Activated T-helper 17 cell treated with anti-CD3 and anti-CD28 coated beads, Interleukin-2, amount 50 U/mL, for 72 hours (primary cell): Measurements from ENCODE around the gene DNM2. TPM values are rescaled to one million over a fixed set of nuclear protein-coding genes. Genes with fewer than 3 reads are reported as not detected.
"Not testable (repeated sequence)": the region's sequence is repeated elsewhere in the genome, so short reads cannot be mapped to it uniquely, and the experiment has no call there.

Source experiments
- ATAC-seq: fragments of 150-1000 bp; cut with Tn5 transposase; replicated peaks from 2 replicates; pipeline ENCODE4 v1.10.0; 2021; ENCODE audit warnings: mild to moderate bottlenecking, moderate library complexity
- H3K27ac Mint-ChIP-seq: one replicate; pipeline ENCODE4 v1.8.0; 2022; ENCODE audit warnings: mixed read lengths
- H3K27me3 Mint-ChIP-seq: one replicate; pipeline ENCODE4 v1.8.0; 2022; ENCODE audit warnings: mixed read lengths
- H3K36me3 Mint-ChIP-seq: one replicate; pipeline ENCODE4 v1.8.0; 2022; ENCODE audit warnings: low read depth, mild to moderate bottlenecking, mixed read lengths
- H3K4me1 Mint-ChIP-seq: one replicate; pipeline ENCODE4 v1.8.0; 2022; ENCODE audit warnings: mixed read lengths
- H3K4me3 Mint-ChIP-seq: one replicate; pipeline ENCODE4 v1.8.0; 2022; ENCODE audit warnings: mild to moderate bottlenecking, mixed read lengths
- H3K9me3 Mint-ChIP-seq: one replicate; pipeline ENCODE4 v1.8.0; 2022; ENCODE audit warnings: mixed read lengths
- total RNA-seq, 2 donors: library from RNA; stranded (reverse); gene quantifications; one replicate each; pipeline ENCODE4 v1.2.3, GENCODE V29; 2022

Gene DNM2
- total RNA-seq, 2 donors from 2014 or later, result 185 to 209 TPM

DNA sequence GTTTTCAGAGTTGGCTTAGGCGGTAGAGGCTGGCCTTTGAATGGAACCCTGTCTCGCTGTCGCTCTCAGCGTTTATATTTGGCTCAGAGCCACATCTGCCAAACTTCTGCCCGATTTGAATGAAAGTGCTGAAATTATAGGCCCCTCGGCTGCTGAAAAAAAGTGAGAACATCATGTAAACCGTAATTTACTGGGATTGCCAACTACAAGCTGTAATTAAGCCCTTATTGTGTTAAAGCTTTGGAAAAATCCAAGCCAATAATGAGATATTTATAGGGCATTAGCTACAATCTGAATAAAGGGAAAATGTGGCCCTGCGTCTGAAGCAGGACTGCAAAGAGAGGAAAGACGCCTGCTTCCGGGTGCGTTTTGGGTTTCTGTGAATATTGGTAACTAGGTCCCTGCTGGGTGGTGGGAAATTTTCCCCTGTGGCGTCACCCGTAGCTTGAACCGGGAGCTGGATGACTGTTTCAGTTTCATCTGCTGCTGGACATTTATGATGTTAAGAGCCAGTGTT, 9.9 kb downstream of the DNM2 start:
- H3K27ac Mint-ChIP-seq, result peak overlapping the region; percentile 71
- no peaks in the 10 kb centered on the region for H3K27me3 Mint-ChIP-seq
- no peak for ATAC-seq
- peaks cover 17% of the 10 kb centered on the region for H3K4me1 Mint-ChIP-seq
- H3K36me3 Mint-ChIP-seq, result peaks cover 34% of the 10 kb centered on the region
- H3K4me3 Mint-ChIP-seq, result no peak overlapping the region
- no peaks in the 10 kb centered on the region for H3K9me3 Mint-ChIP-seq

DNA sequence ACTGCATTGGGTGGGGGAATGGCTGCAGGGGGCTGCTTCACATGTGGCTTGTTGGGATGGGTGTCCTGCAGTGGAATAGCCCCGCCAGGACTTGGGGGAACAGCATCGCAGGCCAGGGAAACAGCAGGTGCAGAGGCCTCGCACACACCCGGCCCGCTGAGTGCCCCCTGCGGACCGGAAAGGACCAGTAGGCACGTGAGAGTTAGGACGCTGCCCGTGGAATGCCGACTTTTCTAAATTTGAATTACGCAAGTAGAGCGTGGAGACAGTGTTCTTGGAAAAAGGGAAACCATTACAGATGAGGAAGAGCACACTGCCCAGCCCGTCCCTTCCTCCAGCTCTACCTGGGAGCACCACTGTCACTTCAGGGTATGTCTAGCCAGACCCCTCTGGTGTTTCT, 11.5 kb downstream of the DNM2 start:
- no peak for ATAC-seq
- Mint-ChIP-seq H3K27me3 (no peaks in the 10 kb centered on the region), H3K36me3 (peaks cover 23% of the 10 kb centered on the region), H3K27ac (no peak overlapping the region), H3K4me1 (peaks cover 17% of the 10 kb centered on the region), H3K4me3 (no peak overlapping the region), H3K9me3 (no peaks in the 10 kb centered on the region)

DNA sequence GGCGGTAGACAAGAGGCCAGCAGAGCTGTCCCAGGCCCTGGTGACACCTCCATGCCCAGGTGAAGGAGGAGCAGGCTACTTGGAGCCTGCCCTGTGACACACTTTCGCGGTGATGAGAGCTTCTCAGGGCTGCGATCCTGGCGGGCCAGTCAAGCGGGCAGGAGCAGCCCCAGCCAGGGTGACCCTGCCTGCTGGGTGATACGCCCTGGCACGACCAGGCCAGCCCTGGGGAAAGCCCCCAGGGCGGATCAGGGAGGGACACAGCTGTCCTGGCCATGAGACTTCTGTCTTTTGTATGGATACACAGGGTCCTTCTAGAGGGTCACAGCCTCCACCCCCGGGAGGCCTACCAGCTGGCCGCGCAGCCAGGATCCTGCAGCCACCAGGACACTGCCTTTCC, 13.1 kb downstream of the DNM2 start:
- H3K4me3 Mint-ChIP-seq, result peak overlapping the region; percentile 77
- H3K9me3 Mint-ChIP-seq, result no peaks in the 10 kb centered on the region
- H3K4me1 Mint-ChIP-seq, result peaks cover 17% of the 10 kb centered on the region
- H3K36me3 Mint-ChIP-seq, result peaks cover 12% of the 10 kb centered on the region
- H3K27me3 Mint-ChIP-seq, result no peaks in the 10 kb centered on the region
- peak overlapping the region; percentile 88 for H3K27ac Mint-ChIP-seq
- no peak for ATAC-seq

DNA sequence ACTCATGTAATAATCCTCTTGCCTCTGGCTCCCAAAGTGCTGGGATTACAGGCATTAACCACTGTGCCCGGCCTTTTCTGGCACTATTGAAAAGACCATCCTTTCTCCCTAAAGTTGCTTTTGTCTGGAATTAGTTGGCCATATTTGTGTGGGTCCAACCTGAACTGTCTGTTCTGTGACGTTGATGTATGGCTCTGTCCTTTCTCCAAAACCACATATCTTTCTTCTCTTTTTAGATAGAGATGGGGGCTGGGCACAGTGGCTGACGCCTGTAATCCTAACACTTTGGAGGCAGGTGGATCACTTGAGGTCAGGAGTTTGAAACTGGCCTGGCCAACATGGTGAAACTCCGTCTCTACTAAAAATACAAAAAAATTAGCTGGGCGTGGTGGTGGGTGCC, 17.9 kb downstream of the DNM2 start:
- peaks cover 10% of the 10 kb centered on the region for H3K4me1 Mint-ChIP-seq
- no peak for ATAC-seq
- no peak overlapping the region for H3K4me3 Mint-ChIP-seq
- H3K36me3 Mint-ChIP-seq, result peaks cover 10% of the 10 kb centered on the region
- no peaks in the 10 kb centered on the region for H3K27me3 Mint-ChIP-seq
- H3K9me3 Mint-ChIP-seq, result no peaks in the 10 kb centered on the region
- H3K27ac Mint-ChIP-seq, result no peak overlapping the region

- Mint-ChIP-seq H3K27me3 (no peaks in the 10 kb centered on the region), H3K4me1 (peaks cover 14% of the 10 kb centered on the region), H3K9me3 (no peaks in the 10 kb centered on the region), H3K4me3 (no peak overlapping the region), H3K36me3 (peaks cover 10% of the 10 kb centered on the region), H3K27ac (peak overlapping the region; percentile 46)
- no peak for ATAC-seq
Observed at GRCh38 chr19:10736189-10736588, 18.3 kb downstream of the DNM2 start.

GRCh38 chr19:10736916-10737551, 19.2 kb downstream of the DNM2 start:
- ATAC-seq, result no peak
- peak overlapping the region; percentile 32 for H3K27ac Mint-ChIP-seq
- H3K4me1 Mint-ChIP-seq, result peaks cover 14% of the 10 kb centered on the region
- no peaks in the 10 kb centered on the region for H3K9me3 Mint-ChIP-seq
- H3K27me3 Mint-ChIP-seq, result no peaks in the 10 kb centered on the region
- H3K36me3 Mint-ChIP-seq, result peaks cover 10% of the 10 kb centered on the region
- no peak overlapping the region for H3K4me3 Mint-ChIP-seq

DNA sequence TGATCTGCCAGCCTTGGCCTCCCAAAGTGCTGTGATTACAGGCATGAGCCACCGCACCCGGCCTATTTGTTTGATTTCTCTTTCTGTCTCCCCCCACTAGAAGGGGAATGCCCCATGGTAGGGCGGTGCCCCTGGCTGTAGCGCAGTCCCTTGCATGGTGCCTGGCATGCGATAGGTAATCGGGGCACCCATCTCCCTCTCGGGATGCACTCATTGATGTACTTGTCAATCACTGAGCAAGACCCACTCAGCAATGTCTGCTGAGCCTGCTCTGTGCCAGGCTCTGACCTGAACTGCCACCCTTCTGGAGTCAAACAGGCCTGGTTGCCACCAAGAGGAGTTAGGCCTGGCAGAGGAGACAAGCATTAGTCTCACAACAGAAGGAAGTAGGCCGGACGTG, 19.8 kb downstream of the DNM2 start:
- ATAC-seq, result no peak
- Mint-ChIP-seq H3K4me3 (no peak overlapping the region), H3K27ac (peak overlapping the region; percentile 32), H3K36me3 (peaks cover 10% of the 10 kb centered on the region), H3K9me3 (no peaks in the 10 kb centered on the region), H3K27me3 (no peaks in the 10 kb centered on the region), H3K4me1 (peaks cover 14% of the 10 kb centered on the region)

DNA sequence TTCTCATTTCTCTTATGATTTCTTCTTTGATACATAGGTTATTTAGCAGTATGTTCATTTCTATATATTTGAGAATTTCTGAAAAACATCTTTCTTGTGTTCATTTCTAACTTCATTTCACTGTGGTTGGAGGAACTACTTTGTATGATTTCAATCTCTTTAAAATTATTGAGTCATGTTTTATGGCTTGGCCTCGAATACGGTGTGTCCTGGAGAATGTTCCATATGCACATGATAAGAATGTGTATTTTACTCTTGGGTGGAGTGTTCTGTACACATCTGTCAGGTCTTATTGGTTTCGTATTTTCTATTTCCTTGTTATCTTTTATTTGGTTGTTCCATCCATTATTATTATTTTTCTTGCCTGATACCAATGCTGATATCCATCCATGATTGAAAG, 22.9 kb downstream of the DNM2 start:
- peaks cover 18% of the 10 kb centered on the region for H3K4me1 Mint-ChIP-seq
- ATAC-seq, result no peak
- peaks cover 10% of the 10 kb centered on the region for H3K36me3 Mint-ChIP-seq
- H3K4me3 Mint-ChIP-seq, result no peak overlapping the region
- H3K9me3 Mint-ChIP-seq, result no peaks in the 10 kb centered on the region
- H3K27ac Mint-ChIP-seq, result no peak overlapping the region
- H3K27me3 Mint-ChIP-seq, result no peaks in the 10 kb centered on the region

DNA sequence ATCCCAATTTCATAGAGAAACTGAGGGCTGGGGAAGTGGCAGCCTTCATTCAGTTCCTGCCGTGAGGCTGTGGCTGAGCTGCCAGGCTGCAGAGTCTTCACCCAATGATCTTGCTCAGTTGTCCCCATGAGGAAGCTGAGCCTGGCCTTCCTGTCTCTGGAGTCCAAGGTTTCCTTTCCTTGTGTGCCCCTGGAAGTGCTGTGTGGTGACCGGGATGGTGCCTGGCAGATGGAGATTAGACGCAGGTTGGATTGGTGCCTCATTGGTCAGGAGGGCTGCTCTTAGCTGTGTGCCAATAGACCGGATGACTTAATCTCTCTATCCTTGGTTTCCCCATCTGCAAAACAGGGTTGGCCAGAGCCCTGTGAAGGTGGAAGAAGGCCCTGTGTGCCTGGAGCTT, 24.6 kb downstream of the DNM2 start:
- Mint-ChIP-seq H3K27ac (no peak overlapping the region), H3K9me3 (no peaks in the 10 kb centered on the region)
- ATAC-seq, result no peak

DNA sequence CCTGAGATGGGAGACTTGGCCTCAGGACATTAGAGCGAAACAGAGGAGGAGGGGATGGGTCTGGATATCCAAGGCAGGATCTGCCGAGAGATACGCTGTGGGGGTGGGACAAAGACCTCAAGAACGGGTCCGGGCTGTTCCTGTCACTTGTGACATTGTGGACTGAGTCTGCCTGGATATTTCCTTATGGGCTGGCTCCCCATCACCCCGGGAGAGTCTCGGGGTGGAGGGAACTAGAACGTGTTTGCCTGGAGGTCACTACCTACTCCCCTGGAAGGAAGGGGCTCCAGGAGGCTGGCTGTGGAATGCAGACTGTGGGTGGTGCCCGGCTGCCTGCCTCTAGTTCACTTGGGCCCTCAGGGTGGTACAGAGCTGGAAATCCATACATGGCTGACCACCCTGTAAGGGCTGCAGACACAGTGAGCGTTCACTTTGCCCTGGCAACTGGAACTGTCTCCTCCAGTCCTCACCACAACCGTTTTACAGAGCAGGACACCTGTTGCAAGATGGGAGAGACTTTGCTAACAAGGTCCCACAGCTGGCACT, 26.4 kb downstream of the DNM2 start:
- no peak for ATAC-seq
- Mint-ChIP-seq H3K9me3 (no peaks in the 10 kb centered on the region), H3K36me3 (no peaks in the 10 kb centered on the region), H3K27me3 (no peaks in the 10 kb centered on the region), H3K4me1 (peaks cover 17% of the 10 kb centered on the region), H3K4me3 (no peak overlapping the region), H3K27ac (no peak overlapping the region)

More for the DNA sequence above, 24.6 kb downstream of the DNM2 start:
- H3K4me3 Mint-ChIP-seq, result no peak overlapping the region
- H3K4me1 Mint-ChIP-seq, result peaks cover 16% of the 10 kb centered on the region
- H3K27me3 Mint-ChIP-seq, result no peaks in the 10 kb centered on the region
- H3K36me3 Mint-ChIP-seq, result peaks cover 5% of the 10 kb centered on the region

GRCh38 chr19:10744801-10745293, 27.0 kb downstream of the DNM2 start:
- no peak for ATAC-seq
- Mint-ChIP-seq H3K4me1 (peaks cover 21% of the 10 kb centered on the region), H3K4me3 (no peak overlapping the region), H3K27ac (peak overlapping the region; percentile 62), H3K9me3 (no peaks in the 10 kb centered on the region), H3K36me3 (no peaks in the 10 kb centered on the region), H3K27me3 (no peaks in the 10 kb centered on the region)

GRCh38 chr19:10746437-10746836, 28.6 kb downstream of the DNM2 start:
- not testable (repeated sequence) for H3K4me3 Mint-ChIP-seq, H3K27me3 Mint-ChIP-seq, ATAC-seq, H3K27ac Mint-ChIP-seq, H3K36me3 Mint-ChIP-seq, H3K9me3 Mint-ChIP-seq
- H3K4me1 Mint-ChIP-seq, result peaks cover 19% of the 10 kb centered on the region

GRCh38 chr19:10747271-10747670, 29.4 kb downstream of the DNM2 start:
- Mint-ChIP-seq H3K4me3 (no peak overlapping the region), H3K9me3 (no peaks in the 10 kb centered on the region), H3K4me1 (peaks cover 25% of the 10 kb centered on the region), H3K27me3 (no peaks in the 10 kb centered on the region), H3K27ac (peak overlapping the region; percentile 90), H3K36me3 (no peaks in the 10 kb centered on the region)
- ATAC-seq, result no peak

- Mint-ChIP-seq H3K9me3 (no peaks in the 10 kb centered on the region), H3K27me3 (no peaks in the 10 kb centered on the region), H3K27ac (peak overlapping the region; percentile 90), H3K4me1 (peaks cover 25% of the 10 kb centered on the region), H3K4me3 (no peak overlapping the region), H3K36me3 (no peaks in the 10 kb centered on the region)
- ATAC-seq, result no peak
Observed at GRCh38 chr19:10747674-10748073, 29.8 kb downstream of the DNM2 start.

DNA sequence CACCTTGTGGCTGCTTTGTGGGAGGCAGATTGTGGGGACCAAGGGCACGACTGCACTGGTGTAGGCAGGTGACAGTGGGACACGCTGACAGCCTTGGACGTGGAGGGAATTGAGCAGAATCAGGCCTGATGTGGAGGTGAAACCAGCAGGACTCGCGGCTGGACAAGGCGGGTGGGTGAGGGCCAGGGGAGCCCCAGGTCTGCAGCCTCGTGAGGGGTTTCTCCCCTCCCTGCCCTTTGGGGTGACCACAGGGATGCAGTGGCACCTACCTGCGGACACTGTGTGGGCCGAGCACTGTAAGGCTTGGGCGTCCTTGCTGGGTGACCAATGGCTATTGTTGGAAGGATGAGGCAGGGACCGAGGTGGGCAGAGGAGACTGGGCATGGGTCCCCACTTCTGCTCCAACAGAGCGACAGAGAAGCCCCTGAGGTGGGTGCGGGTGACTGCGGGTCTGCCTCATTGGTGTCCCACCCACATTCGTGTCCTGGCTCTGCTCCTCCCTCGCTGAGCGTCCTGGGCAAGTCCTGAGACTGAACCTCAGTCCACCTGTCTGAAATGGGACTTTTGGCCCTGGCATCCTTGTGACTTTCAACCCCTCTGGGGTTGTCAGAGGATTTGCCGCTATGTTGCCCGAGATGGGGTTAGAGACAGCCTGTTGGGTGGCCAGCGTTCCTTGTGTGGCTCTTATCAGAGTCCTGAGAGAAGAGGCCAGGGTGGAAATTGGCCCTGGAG, 30.5 kb downstream of the DNM2 start:
- Mint-ChIP-seq H3K4me3 (no peak overlapping the region), H3K4me1 (peaks cover 28% of the 10 kb centered on the region), H3K27me3 (no peaks in the 10 kb centered on the region), H3K27ac (peak overlapping the region; percentile 90), H3K9me3 (no peaks in the 10 kb centered on the region), H3K36me3 (no peaks in the 10 kb centered on the region)
- no peak for ATAC-seq
